ENCODE data around the gene BPIFB6.

The BPIFB6 gene

GRCh38 chr20:33016581-33017109 lies 14.8 kb upstream of the BPIFB6 start:
- DNase-seq (ENCODE audit: low read depth), result no peak

GRCh38 chr20:33017542-33017941 lies 13.9 kb upstream of the BPIFB6 start:
- DNase-seq (ENCODE audit: low read depth), result no peak

GRCh38 chr20:33018169-33018931 lies 13.1 kb upstream of the BPIFB6 start:
- no peak for DNase-seq (ENCODE audit: low read depth)

- DNase-seq (ENCODE audit: low read depth), result no peak
These were observed 11.8 kb upstream of the BPIFB6 start for GRCh38 chr20:33019465-33020277.

GRCh38 chr20:33020278-33021161 lies 10.9 kb upstream of the BPIFB6 start:
- no peak for DNase-seq (ENCODE audit: low read depth)

GRCh38 chr20:33021879-33022278 lies 9.6 kb upstream of the BPIFB6 start:
- DNase-seq (ENCODE audit: low read depth), result no peak

GRCh38 chr20:33022289-33022688 lies 9.2 kb upstream of the BPIFB6 start:
- no peak for DNase-seq (ENCODE audit: low read depth)

GRCh38 chr20:33022694-33023438 lies 8.6 kb upstream of the BPIFB6 start:
- DNase-seq (ENCODE audit: low read depth), result no peak

GRCh38 chr20:33023439-33024242 lies 7.8 kb upstream of the BPIFB6 start:
- DNase-seq (ENCODE audit: low read depth), result no peak

- DNase-seq (ENCODE audit: low read depth), result no peak
These were observed 7.2 kb upstream of the BPIFB6 start for GRCh38 chr20:33024243-33024560.

GRCh38 chr20:33024609-33025317 lies 6.7 kb upstream of the BPIFB6 start:
- no peak for DNase-seq (ENCODE audit: low read depth)

GRCh38 chr20:33025318-33025876 lies 6.1 kb upstream of the BPIFB6 start:
- DNase-seq (ENCODE audit: low read depth), result no peak

- DNase-seq (ENCODE audit: low read depth), result no peak
These were observed 5.2 kb upstream of the BPIFB6 start for GRCh38 chr20:33026072-33026778.

GRCh38 chr20:33026779-33027759 lies 4.4 kb upstream of the BPIFB6 start:
- DNase-seq (ENCODE audit: low read depth), result no peak

GRCh38 chr20:33027769-33028751 lies 3.4 kb upstream of the BPIFB6 start:
- no peak for DNase-seq (ENCODE audit: low read depth)

GRCh38 chr20:33028875-33029274 lies 2.6 kb upstream of the BPIFB6 start:
- DNase-seq (ENCODE audit: low read depth), result no peak

- DNase-seq (ENCODE audit: low read depth), result no peak
These were observed 1.4 kb upstream of the BPIFB6 start for GRCh38 chr20:33030076-33030475.

Measured in ELR (cell line).